HG03066 (cell line): Measurements from ENCODE around the gene FMO2.

ENCODE experiments used
- ATAC-seq: cut with Tn5 transposase; IDR thresholded peaks from one replicate; pipeline ENCODE4 v1.9.1; 2021; ENCODE audit warnings: low read depth; ENCODE audit not compliant: unreplicated experiment

The FMO2 gene

DNA sequence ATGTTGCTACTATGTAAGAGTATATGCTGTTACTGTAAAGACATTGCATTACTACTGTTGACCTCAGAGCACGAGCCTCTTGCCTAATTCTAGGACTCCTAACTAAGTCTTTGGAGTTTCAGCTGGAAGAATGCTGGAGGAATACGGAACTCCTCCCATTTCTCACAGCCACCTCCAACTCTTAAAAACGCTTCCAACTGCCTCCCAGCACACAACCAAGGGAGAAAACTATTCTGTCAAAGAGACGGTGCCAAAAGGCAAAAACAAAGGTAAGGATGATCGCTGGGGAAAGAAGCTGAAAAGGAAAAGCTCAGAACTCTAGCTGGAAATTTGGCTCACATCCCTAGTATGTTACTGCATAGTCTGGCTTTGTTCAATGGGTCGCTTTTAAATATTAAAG is at the start of gene FMO2:
Gene FMO2 (plus strand): TSS at position 210 of the 400 bp plus-strand sequence. CDS start 414 bp downstream, outside the sequence.
- ATAC-seq, result no peak

DNA sequence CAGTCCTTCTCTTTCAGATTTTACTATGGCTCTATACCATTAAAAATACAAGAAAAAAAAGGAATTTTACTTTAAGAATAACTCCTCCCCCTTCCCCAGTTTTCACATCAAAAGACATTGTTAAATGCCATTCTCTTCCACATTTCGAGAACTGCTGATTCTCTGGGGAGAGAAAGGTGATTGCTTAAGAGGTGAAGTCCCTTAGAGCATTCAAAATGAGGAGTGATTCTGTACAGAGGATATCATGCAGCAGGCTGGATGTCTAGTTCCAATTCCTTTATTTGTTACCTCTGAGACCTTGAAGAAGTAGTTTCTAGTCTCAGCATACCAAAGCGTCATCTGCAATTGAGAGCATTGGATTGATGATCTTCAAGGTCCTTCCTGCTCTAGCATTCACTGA is 47.5 kb upstream of the FMO2 start:
- ATAC-seq, result no peak

DNA sequence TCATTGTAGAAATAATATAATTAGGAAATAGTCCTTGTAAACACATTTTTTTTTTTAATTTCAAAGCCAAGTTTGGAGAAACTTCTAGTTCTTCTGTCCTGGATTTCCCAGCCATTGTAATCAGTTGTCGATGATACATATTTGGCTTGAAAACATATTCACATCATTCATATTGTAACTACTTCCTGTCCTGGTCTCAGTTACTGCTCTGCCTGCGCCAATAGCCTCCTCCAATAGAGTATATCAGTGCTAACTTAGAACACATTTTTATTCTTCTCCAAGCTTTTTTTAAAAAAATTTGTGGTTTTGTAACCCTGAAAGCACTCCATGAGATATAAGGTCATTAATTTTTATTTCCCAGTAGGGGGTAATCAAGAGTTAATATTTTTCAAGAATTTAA is 46.1 kb upstream of the FMO2 start:
- no peak for ATAC-seq

DNA sequence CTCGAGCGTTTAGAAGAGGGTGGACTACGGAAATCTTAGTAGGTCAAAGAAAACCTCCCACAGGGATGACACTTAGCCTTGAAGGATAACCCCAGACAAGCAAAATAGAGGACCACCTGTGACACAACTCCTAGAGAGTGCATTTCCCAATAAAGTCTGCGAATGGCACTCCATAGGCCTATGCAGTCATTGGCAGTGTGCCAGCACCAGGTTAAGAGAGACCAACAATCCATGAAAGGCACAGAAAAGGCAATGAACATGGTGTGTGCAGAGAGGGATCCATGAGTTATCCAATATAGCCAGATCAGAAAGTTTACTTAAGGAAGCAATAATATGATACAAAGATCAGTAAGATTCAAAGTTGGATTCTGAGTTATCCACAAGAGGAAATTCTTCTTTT is 45.2 kb upstream of the FMO2 start:
- ATAC-seq, result no peak

GRCh38 chr1:171140401-171140800 is 44.7 kb upstream of the FMO2 start:
- ATAC-seq, result no peak

- no peak for ATAC-seq
Observed at GRCh38 chr1:171140956-171141687, 44.0 kb upstream of the FMO2 start.

- no peak for ATAC-seq
Observed at GRCh38 chr1:171141688-171142415, 43.2 kb upstream of the FMO2 start.

DNA sequence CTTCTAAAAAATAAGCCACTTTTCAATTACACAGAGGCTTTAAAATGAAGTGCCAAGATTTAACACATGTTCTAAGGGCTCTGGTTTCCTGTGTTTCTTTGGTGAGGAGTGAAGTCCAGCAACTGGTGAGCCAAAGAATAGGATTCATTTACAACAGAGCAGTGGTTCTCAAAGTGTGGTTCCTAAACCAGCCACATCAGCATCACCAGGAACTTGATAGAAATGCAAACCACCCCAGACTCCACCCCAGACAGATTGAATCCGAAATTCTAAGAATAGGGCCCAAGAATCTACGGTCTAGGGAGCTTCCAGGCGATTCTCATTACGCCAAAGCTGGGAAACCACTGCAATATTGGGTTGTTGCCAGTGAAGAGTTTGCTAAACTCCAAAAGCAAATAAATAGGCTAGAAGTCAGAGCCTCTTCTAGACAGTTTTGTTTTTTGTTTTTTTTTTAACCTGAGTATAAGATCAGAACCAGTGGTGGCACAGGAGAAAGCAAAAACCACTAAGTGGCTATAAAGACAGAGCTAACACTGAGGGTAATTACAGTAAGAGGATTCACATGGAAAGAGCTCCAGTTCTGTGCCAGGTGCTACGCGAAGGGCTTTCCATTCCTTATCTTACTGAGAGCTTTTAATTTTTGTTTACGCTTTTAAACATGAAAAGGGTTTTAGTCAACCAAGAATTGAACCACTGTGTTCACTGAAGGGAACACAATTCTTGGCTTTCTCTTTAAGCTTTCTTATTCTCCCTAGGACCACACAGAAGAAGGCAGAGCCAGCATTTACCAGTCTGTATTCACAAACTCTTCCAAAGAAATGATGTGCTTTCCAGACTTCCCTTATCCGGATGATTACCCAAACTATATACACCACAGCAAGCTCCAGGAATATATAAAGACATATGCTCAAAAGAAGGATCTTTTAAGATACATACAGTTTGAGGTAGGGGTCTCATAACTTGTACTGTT is 42.4 kb upstream of the FMO2 start:
- ATAC-seq, result no peak

DNA sequence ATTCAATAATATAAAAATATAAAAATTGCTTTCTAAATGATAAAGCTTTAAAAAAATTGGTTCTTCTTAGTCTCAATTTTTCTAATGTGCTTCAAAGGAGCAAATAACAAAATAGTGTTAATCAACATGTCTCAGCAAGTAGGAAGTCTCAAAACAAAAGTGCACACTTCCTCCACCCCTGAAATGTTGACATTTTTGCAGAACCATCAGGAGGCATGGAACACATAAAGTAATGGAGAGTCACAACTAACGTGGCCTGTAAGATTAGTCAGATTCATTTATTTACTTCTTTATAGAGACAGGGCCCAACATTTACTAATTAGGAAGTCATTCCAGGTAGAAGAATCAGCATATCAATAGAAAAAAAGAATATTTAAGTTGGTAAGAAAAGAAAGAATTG is 34.9 kb upstream of the FMO2 start:
- no peak for ATAC-seq

DNA sequence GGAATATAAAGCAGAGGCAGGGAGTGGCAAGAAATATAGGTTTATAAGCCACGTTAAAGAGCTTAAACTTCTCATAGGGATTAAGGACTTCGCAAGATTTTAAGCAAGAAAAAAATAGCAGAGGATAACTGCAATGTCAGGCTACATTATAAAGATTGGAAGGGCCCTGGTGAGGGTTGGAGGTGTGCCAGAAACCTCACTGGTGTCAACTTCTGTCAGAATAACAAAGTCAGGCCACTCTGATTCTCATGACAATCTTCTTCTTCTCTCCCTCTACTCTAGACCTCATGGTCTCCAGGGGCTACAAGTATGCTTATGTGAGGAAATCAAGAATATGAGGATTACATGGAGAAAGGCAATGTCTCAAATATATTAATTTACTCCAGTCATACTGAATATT is 32.6 kb upstream of the FMO2 start:
- no peak for ATAC-seq

DNA sequence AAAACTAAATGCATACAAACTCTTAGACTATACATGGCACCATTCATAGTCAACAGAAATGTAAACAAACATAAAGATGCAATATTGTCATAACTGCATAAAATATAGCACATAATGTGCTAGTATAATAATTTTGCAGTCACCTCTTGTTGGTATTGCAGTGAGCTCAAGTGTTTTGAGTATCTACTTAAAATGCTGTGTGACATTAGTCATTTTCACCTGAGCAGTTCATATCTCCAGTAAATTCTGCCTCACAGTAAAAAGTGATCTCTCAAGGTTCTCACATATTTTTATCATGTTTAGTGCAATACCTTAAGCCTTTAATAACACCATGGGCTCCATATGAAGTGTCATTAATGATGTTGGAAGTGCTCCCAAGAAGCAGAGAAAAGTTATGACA is 29.6 kb upstream of the FMO2 start:
- no peak for ATAC-seq

GRCh38 chr1:171158096-171158495 is 27.0 kb upstream of the FMO2 start:
- ATAC-seq, result no peak

- ATAC-seq, result no peak
Observed at GRCh38 chr1:171158551-171158950, 26.5 kb upstream of the FMO2 start.

- no peak for ATAC-seq
Observed at GRCh38 chr1:171159148-171159547, 26.0 kb upstream of the FMO2 start.

DNA sequence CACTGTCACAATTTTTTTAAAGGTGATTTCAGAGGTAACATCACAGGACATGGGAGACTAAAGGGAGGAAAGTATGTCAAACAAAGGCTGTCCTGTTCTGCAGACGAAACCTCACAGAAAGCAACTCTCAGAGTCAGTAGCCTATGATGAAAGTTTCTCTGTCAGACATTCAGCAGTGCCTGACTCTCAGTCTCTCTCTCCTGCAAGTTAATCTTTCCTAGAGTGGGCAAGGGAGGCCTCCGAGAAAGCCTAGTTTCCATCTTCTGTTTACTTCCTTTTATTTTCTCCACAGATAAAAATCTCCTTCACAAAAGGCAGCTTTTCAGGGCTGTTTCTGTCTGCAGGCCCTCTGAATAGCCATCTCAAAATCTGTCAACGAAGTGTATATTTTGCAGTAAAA is 24.9 kb upstream of the FMO2 start:
- no peak for ATAC-seq

GRCh38 chr1:171160639-171161354 is 24.3 kb upstream of the FMO2 start:
- ATAC-seq, result no peak

GRCh38 chr1:171161431-171161830 is 23.7 kb upstream of the FMO2 start:
- ATAC-seq, result no peak

DNA sequence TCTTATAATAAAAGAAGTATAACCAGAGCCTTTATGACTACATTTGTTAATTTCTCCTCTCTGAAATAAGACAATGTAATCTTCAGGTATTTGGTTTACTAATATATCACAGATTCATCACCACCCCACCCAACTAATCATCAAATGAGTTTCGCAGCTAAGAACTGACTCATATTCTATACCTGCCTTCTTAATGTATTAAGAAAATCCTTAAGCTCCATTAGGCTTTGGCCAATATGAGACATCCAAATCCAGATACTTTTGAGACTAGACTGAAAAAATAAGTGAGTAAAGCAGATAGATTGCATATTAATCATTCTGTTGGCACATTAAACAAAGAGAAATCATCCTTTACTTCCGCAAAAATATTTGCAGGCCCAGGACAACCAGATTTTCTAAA is 18.7 kb upstream of the FMO2 start:
- no peak for ATAC-seq

DNA sequence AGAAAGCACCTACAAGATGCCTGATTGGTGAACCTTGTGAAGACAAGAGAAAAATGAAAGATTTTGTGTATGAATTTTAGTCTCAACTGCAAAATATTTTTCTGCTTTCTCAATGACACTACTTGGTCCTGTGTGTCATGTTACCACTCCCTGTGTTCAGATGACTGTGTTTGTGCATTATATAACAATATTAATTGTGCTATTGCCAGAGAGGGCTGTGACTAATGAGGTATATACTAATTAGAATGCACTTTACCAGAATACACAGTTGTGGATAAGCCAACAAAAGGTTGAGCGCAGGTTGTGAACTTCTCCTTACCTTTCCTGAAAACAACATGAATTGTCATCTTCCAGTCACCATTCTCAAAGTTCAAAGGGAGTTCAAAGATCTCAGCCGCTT is 17.3 kb upstream of the FMO2 start:
- no peak for ATAC-seq

DNA sequence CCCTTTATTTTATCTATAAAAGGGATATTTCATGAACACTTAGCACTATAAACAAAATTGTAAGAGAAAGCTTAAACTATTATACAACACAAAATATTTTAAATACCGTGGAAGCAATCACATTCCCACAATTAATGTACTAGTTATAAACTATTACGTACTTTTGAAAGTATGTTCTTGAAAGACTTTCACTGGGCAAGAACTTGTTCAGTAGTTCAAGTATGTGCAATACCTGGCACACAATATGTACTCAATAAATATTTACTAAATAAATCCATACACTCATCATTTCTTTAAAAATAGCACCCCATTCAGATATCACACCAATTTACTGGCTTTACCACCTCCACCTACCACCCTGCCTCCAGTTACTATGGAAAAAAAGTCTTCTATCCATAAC is 12.6 kb upstream of the FMO2 start:
- no peak for ATAC-seq
